ENCODE results near the gene LBX1. TPM values are rescaled to one million over a fixed set of nuclear protein-coding genes. Genes with fewer than 3 reads are reported as not detected.

LBX1 gene
- total RNA-seq, 2 experiments from 2014 or later, result not detected

- Histone ChIP-seq H4K20me1 (ENCODE audit: insufficient read depth, low read length) (no peaks in the 10 kb centered on the region), H2AFZ (ENCODE audit: low read length) (no peak overlapping the region), H3K4me3 (ENCODE audit: low read depth, low read length, poor library complexity, severe bottlenecking) (no peak overlapping the region), H3K9me3 (ENCODE audit: low read length) (peaks cover 5% of the 10 kb centered on the region; the same call in 1 of the 2 replicates), H3K9me2 (ENCODE audit: insufficient read depth, low read length) (no peaks in the 10 kb centered on the region), H3K4me2 (ENCODE audit: low read length) (no peak overlapping the region), H3K4me1 (ENCODE audit: insufficient read depth, low read length, poor library complexity, severe bottlenecking) (no peaks in the 10 kb centered on the region), H3K36me3 (ENCODE audit: insufficient read depth, low read length) (no peaks in the 10 kb centered on the region), H3K27ac (ENCODE audit: low read depth, low read length, poor library complexity, severe bottlenecking) (no peak overlapping the region), H3K79me2 (ENCODE audit: insufficient read depth, low read depth, low read length) (no peaks in the 10 kb centered on the region)
- no peak for DNase-seq (ENCODE audit: low spot score)
- intact Hi-C loops (cut with micrococcal nuclease; ENCODE audit: unreplicated experiment), result no loop called here
- TF ChIP-seq CTCF (conservative IDR thresholded peaks at IDR 0.05; ENCODE audit: low read length), result no peak
- TF ChIP-seq EZH2phosphoT487 (IDR thresholded peaks at IDR 0.05; ENCODE audit: borderline replicate concordance, low read depth, low read length), result no peak
- POLR2A ChIA-PET, result no interaction called here
- BruUV-seq (replicated peaks), result no TSS peak
- CTCF ChIA-PET (ENCODE audit: unreplicated experiment), result no interaction called here
These were observed 27.1 kb upstream of the LBX1 start for GRCh38 chr10:101256387-101256786.

DNA sequence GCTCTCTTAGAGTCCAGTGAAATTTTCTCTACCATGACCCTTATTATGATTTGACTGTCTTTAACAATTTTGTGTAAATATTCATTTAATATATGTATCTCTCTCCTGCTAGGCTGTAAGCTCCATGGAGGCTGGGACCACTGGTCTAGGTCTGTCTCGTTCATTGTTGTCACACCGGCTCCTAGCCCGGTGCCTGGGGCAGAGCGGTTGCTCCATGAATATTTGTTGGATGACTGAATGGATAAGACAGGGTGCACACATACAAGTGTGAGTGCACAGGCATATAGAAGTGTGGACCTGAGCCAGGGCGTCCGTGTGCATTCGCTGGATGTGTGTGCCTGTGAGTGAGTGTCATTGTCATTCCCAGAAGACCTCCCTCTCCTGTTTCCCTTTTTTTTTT lies 20.9 kb upstream of the LBX1 start:
- H3K4me1 ChIP-seq (ENCODE audit: insufficient read depth, low read length, poor library complexity, severe bottlenecking), result no peaks in the 10 kb centered on the region
- BruUV-seq (replicated peaks), result no TSS peak
- H3K9me3 ChIP-seq (ENCODE audit: low read length), result no peaks in the 10 kb centered on the region
- no peak for TF ChIP-seq EZH2phosphoT487 (IDR thresholded peaks at IDR 0.05; ENCODE audit: borderline replicate concordance, low read depth, low read length)
- TF ChIP-seq CTCF (conservative IDR thresholded peaks at IDR 0.05; ENCODE audit: low read length), result no peak
- H4K20me1 ChIP-seq (ENCODE audit: insufficient read depth, low read length), result no peaks in the 10 kb centered on the region
- intact Hi-C loops (cut with micrococcal nuclease; ENCODE audit: unreplicated experiment), result no loop called here
- no peak overlapping the region for H3K4me2 ChIP-seq (ENCODE audit: low read length)
- no peaks in the 10 kb centered on the region for H3K9me2 ChIP-seq (ENCODE audit: insufficient read depth, low read length)
- ChIA-PET CTCF (ENCODE audit: unreplicated experiment) (no interaction called here), POLR2A (interaction anchor here (0.7 kb wide), 1 partner anchor 793 kb away, joined by 5 read pairs; no protein-coding TSS in a partner anchor)
- H3K27ac ChIP-seq (ENCODE audit: low read depth, low read length, poor library complexity, severe bottlenecking), result no peak overlapping the region
- no peak overlapping the region for H2AFZ ChIP-seq (ENCODE audit: low read length)
- no peaks in the 10 kb centered on the region for H3K36me3 ChIP-seq (ENCODE audit: insufficient read depth, low read length)
- no peak for DNase-seq (ENCODE audit: low spot score)
- no peak overlapping the region for H3K4me3 ChIP-seq (ENCODE audit: low read depth, low read length, poor library complexity, severe bottlenecking)
- no peaks in the 10 kb centered on the region for H3K79me2 ChIP-seq (ENCODE audit: insufficient read depth, low read depth, low read length)

DNA sequence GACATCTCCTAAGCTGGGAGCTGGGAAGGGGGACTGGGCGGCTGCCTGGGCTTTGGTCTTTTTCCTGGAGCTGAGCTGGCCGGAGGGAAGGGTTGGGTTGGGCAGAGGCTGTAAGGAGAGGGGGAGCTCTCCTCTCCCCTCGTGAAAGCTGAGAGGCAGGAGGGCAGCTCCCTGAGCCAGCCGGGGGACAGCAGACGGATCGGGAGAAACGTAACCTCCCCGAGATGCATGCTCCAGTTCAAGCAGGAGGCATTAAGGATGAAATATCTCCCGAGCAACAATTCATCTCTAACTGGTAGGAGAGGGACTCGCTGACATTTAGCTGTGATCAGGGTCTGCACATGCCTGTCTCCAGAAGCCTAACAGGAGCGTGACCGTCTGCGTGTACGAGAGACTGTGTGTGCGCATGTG lies 19.9 kb upstream of the LBX1 start:
- Histone ChIP-seq H3K9me3 (ENCODE audit: low read length) (no peaks in the 10 kb centered on the region), H3K36me3 (ENCODE audit: insufficient read depth, low read length) (no peaks in the 10 kb centered on the region), H3K79me2 (ENCODE audit: insufficient read depth, low read depth, low read length) (no peaks in the 10 kb centered on the region), H3K4me1 (ENCODE audit: insufficient read depth, low read length, poor library complexity, severe bottlenecking) (no peaks in the 10 kb centered on the region), H4K20me1 (ENCODE audit: insufficient read depth, low read length) (no peaks in the 10 kb centered on the region), H2AFZ (ENCODE audit: low read length) (no peak overlapping the region), H3K4me2 (ENCODE audit: low read length) (no peak overlapping the region), H3K27ac (ENCODE audit: low read depth, low read length, poor library complexity, severe bottlenecking) (no peak overlapping the region), H3K9me2 (ENCODE audit: insufficient read depth, low read length) (no peaks in the 10 kb centered on the region), H3K4me3 (ENCODE audit: low read depth, low read length, poor library complexity, severe bottlenecking) (no peak overlapping the region)
- CTCF ChIA-PET (ENCODE audit: unreplicated experiment), result no interaction called here
- TF ChIP-seq CTCF (conservative IDR thresholded peaks at IDR 0.05; ENCODE audit: low read length) (no peak), EZH2phosphoT487 (IDR thresholded peaks at IDR 0.05; ENCODE audit: borderline replicate concordance, low read depth, low read length) (no peak)
- intact Hi-C loops (cut with micrococcal nuclease; ENCODE audit: unreplicated experiment), result no loop called here
- POLR2A ChIA-PET, result no interaction called here
- BruUV-seq (replicated peaks), result no TSS peak
- DNase-seq (ENCODE audit: low spot score), result no peak

Data from OCI-LY7 (cell line).